H1 (cell line): ENCODE data around the gene NDUFAF3.

Experiments used
- CEBPB ChIP-seq: IDR thresholded peaks from 2 replicates; pipeline ENCODE4 v1.6.1; 2012; ENCODE audit warnings: low read depth, low read length
- JUND ChIP-seq: IDR thresholded peaks from 2 replicates; pipeline ENCODE4 v1.6.1; 2011; ENCODE audit warnings: mild to moderate bottlenecking, improper control_type of control experiment, low read length
- KDM1A ChIP-seq: fragments of 200-600, 300-600 bp; sonication (generic); IDR thresholded peaks from 2 replicates; pipeline ENCODE4 v1.7.1; 2016; ENCODE audit warnings: mild to moderate bottlenecking, low read length, borderline replicate concordance
- MAX ChIP-seq: IDR thresholded peaks from 2 replicates; pipeline ENCODE4 v1.6.1; 2012; ENCODE audit warnings: inconsistent platforms
- TAF1 ChIP-seq: IDR thresholded peaks from 2 replicates; pipeline ENCODE4 v1.6.1; 2011; ENCODE audit warnings: mild to moderate bottlenecking, low read depth, low read length
- USF2 ChIP-seq: IDR thresholded peaks from 2 replicates; pipeline ENCODE4 v1.6.1; 2011; ENCODE audit warnings: low read length, improper control_type of control experiment
- ZNF274 ChIP-seq: IDR thresholded peaks from 2 replicates; pipeline ENCODE4 v1.7.0; 2012; ENCODE audit warnings: low read length, borderline replicate concordance; ENCODE audit errors: extremely low read depth

GRCh38 chr3:48997714-48998637, 23.9 kb upstream of the NDUFAF3 start:
- TF ChIP-seq TAF1 (no peak), USF2 (no peak), ZNF274 (no peak), JUND (no peak), MAX (no peak), KDM1A (no peak), CEBPB (no peak)
